HG03097 (cell line): Measurements from ENCODE around the gene FAM81B.

Experiments used
- ATAC-seq: cut with Tn5 transposase; IDR thresholded peaks from one replicate; pipeline ENCODE4 v1.9.1; 2021; ENCODE audit not compliant: unreplicated experiment, low FRiP score

FAM81B gene

GRCh38 chr5:95398989-95399388, 7.8 kb downstream of the FAM81B start:
- ATAC-seq, result no peak

- no peak for ATAC-seq
Measured at GRCh38 chr5:95401626-95402025, 10.5 kb downstream of the FAM81B start.

GRCh38 chr5:95403996-95404395, 12.8 kb downstream of the FAM81B start:
- ATAC-seq, result no peak

GRCh38 chr5:95406426-95407090, 15.4 kb downstream of the FAM81B start:
- no peak for ATAC-seq

- no peak for ATAC-seq
Measured at GRCh38 chr5:95410279-95410678, 19.1 kb downstream of the FAM81B start.

GRCh38 chr5:95411474-95411873, 20.3 kb downstream of the FAM81B start:
- ATAC-seq, result no peak

GRCh38 chr5:95414451-95414850, 23.3 kb downstream of the FAM81B start:
- ATAC-seq, result no peak

GRCh38 chr5:95417971-95418370, 26.8 kb downstream of the FAM81B start:
- ATAC-seq, result no peak

GRCh38 chr5:95422838-95423237, 31.7 kb downstream of the FAM81B start:
- ATAC-seq, result no peak

GRCh38 chr5:95424016-95424415, 32.9 kb downstream of the FAM81B start:
- no peak for ATAC-seq

GRCh38 chr5:95424526-95424925, 33.4 kb downstream of the FAM81B start:
- no peak for ATAC-seq

GRCh38 chr5:95426227-95426626, 35.1 kb downstream of the FAM81B start:
- ATAC-seq, result no peak

- ATAC-seq, result no peak
Measured at GRCh38 chr5:95432779-95433178, 41.6 kb downstream of the FAM81B start.

GRCh38 chr5:95439801-95440493, 48.8 kb downstream of the FAM81B start:
- no peak for ATAC-seq

GRCh38 chr5:95440825-95441224, 49.7 kb downstream of the FAM81B start:
- ATAC-seq, result no peak

- ATAC-seq, result no peak
Measured at GRCh38 chr5:95441636-95442035, 50.5 kb downstream of the FAM81B start.

- no peak for ATAC-seq
Measured at GRCh38 chr5:95445442-95445841, 54.3 kb downstream of the FAM81B start.

- ATAC-seq, result no peak
Measured at GRCh38 chr5:95445995-95446394, 54.8 kb downstream of the FAM81B start.

- ATAC-seq, result no peak
Measured at GRCh38 chr5:95446560-95447221, 55.5 kb downstream of the FAM81B start.

GRCh38 chr5:95447961-95448360, 56.8 kb downstream of the FAM81B start:
- no peak for ATAC-seq

- ATAC-seq, result no peak
Measured at GRCh38 chr5:95448789-95449188, 57.6 kb downstream of the FAM81B start.

- no peak for ATAC-seq
Measured at GRCh38 chr5:95449460-95449859, 58.3 kb downstream of the FAM81B start.
